Measurements from ENCODE around the gene MDH1.
"Not testable (repeated sequence)": the region's sequence is repeated elsewhere in the genome, so short reads cannot be mapped to it uniquely, and the experiment has no call there.

MDH1 gene

GRCh38 chr2:63557819-63558218 lies 30.9 kb upstream of the MDH1 start:
- not testable (repeated sequence) for H3K9ac ChIP-seq (ENCODE audit: low read depth, low read length, poor library complexity); H3K79me1 ChIP-seq (ENCODE audit: low read depth, low read length); H3K27ac ChIP-seq (replicated peaks; ENCODE audit: low read length); H2BK12ac ChIP-seq (ENCODE audit: low read length); H3K36me3 ChIP-seq (replicated peaks in 1 of 2; ENCODE audit: control insufficient read depth in 2 of 2, insufficient read depth in 2 of 2, low read length in 2 of 2); H3K23ac ChIP-seq (ENCODE audit: low read depth, low read length, poor library complexity); H2BK15ac ChIP-seq (ENCODE audit: low read length); H3K4me3 ChIP-seq (ENCODE audit: low read length in 2 of 2); H4K8ac ChIP-seq (ENCODE audit: low read depth, low read length); H2AK5ac ChIP-seq (ENCODE audit: low read depth, low read length); H2AFZ ChIP-seq (ENCODE audit: low read length); H3K27me3 ChIP-seq (ENCODE audit: control insufficient read depth in 3 of 3, insufficient read depth in 3 of 3, low read depth in 1 of 3, low read length in 3 of 3); DNase-seq (ENCODE audit: low spot score); H4K91ac ChIP-seq (ENCODE audit: low read depth, low read length, poor library complexity); H3K14ac ChIP-seq (ENCODE audit: low read length); H3K4me1 ChIP-seq (ENCODE audit: control insufficient read depth in 2 of 2, insufficient read depth in 1 of 2, low read depth in 1 of 2, low read length in 2 of 2); H2BK5ac ChIP-seq (ENCODE audit: low read length); H3K18ac ChIP-seq (ENCODE audit: low read length); H3K9me3 ChIP-seq (replicated peaks in 1 of 2; ENCODE audit: control insufficient read depth in 2 of 2, insufficient read depth in 1 of 2, low read depth in 1 of 2, low read length in 2 of 2); H3K4ac ChIP-seq (ENCODE audit: low read length); H3K4me2 ChIP-seq (ENCODE audit: insufficient read depth, low read length, poor library complexity, severe bottlenecking); H2BK120ac ChIP-seq (ENCODE audit: low read depth, low read length)

GRCh38 chr2:63558922-63559321 lies 29.8 kb upstream of the MDH1 start:
- H3K79me1 ChIP-seq (ENCODE audit: low read depth, low read length); H3K27me3 ChIP-seq (ENCODE audit: control insufficient read depth in 3 of 3, insufficient read depth in 3 of 3, low read depth in 1 of 3, low read length in 3 of 3); H3K27ac ChIP-seq (replicated peaks; ENCODE audit: low read length); DNase-seq (ENCODE audit: low spot score); H2AK5ac ChIP-seq (ENCODE audit: low read depth, low read length); H3K36me3 ChIP-seq (replicated peaks in 1 of 2; ENCODE audit: control insufficient read depth in 2 of 2, insufficient read depth in 2 of 2, low read length in 2 of 2); H2AFZ ChIP-seq (ENCODE audit: low read length); H4K91ac ChIP-seq (ENCODE audit: low read depth, low read length, poor library complexity); H2BK15ac ChIP-seq (ENCODE audit: low read length); H2BK120ac ChIP-seq (ENCODE audit: low read depth, low read length); H3K4me1 ChIP-seq (ENCODE audit: control insufficient read depth in 2 of 2, insufficient read depth in 1 of 2, low read depth in 1 of 2, low read length in 2 of 2); H3K4me2 ChIP-seq (ENCODE audit: insufficient read depth, low read length, poor library complexity, severe bottlenecking); H3K14ac ChIP-seq (ENCODE audit: low read length); H3K4me3 ChIP-seq (ENCODE audit: low read length in 2 of 2); H2BK5ac ChIP-seq (ENCODE audit: low read length); H2BK12ac ChIP-seq (ENCODE audit: low read length); H3K23ac ChIP-seq (ENCODE audit: low read depth, low read length, poor library complexity); H3K9ac ChIP-seq (ENCODE audit: low read depth, low read length, poor library complexity); H3K9me3 ChIP-seq (replicated peaks in 1 of 2; ENCODE audit: control insufficient read depth in 2 of 2, insufficient read depth in 1 of 2, low read depth in 1 of 2, low read length in 2 of 2); H3K4ac ChIP-seq (ENCODE audit: low read length); H4K8ac ChIP-seq (ENCODE audit: low read depth, low read length); H3K18ac ChIP-seq (ENCODE audit: low read length): not testable (repeated sequence)
- WGBS, 2 donors (ENCODE audit: extremely low coverage in 2 of 2, insufficient read length in 2 of 2, insufficient replicate concordance in 1 of 2), result no CpG with 5 or more reads among the region's 3 CpGs

GRCh38 chr2:63562751-63563150 lies 26.0 kb upstream of the MDH1 start:
- Histone ChIP-seq H2BK15ac (ENCODE audit: low read length) (no peak overlapping the region), H2BK12ac (ENCODE audit: low read length) (no peak overlapping the region), H3K18ac (ENCODE audit: low read length) (no peak overlapping the region), H3K14ac (ENCODE audit: low read length) (no peak overlapping the region), H3K79me1 (ENCODE audit: low read depth, low read length) (no peaks in the 10 kb centered on the region), H3K36me3 (replicated peaks in 1 of 2; ENCODE audit: control insufficient read depth in 2 of 2, insufficient read depth in 2 of 2, low read length in 2 of 2) (no peaks in the 10 kb centered on the region), H3K27ac (replicated peaks; ENCODE audit: low read length) (no peak overlapping the region), H3K9me3 (replicated peaks in 1 of 2; ENCODE audit: control insufficient read depth in 2 of 2, insufficient read depth in 1 of 2, low read depth in 1 of 2, low read length in 2 of 2) (peaks cover 0 to 7% of the 10 kb centered on the region in 2 donors), H3K23ac (ENCODE audit: low read depth, low read length, poor library complexity) (no peak overlapping the region), H3K4me1 (ENCODE audit: control insufficient read depth in 2 of 2, insufficient read depth in 1 of 2, low read depth in 1 of 2, low read length in 2 of 2) (no peaks in the 10 kb centered on the region), H3K4me2 (ENCODE audit: insufficient read depth, low read length, poor library complexity, severe bottlenecking) (no peak overlapping the region), H2AFZ (ENCODE audit: low read length) (no peak overlapping the region), H4K91ac (ENCODE audit: low read depth, low read length, poor library complexity) (no peak overlapping the region), H4K8ac (ENCODE audit: low read depth, low read length) (no peak overlapping the region), H2BK5ac (ENCODE audit: low read length) (no peak overlapping the region), H2AK5ac (ENCODE audit: low read depth, low read length) (no peak overlapping the region), H3K4ac (ENCODE audit: low read length) (no peak overlapping the region), H3K9ac (ENCODE audit: low read depth, low read length, poor library complexity) (no peak overlapping the region), H3K27me3 (ENCODE audit: control insufficient read depth in 3 of 3, insufficient read depth in 3 of 3, low read depth in 1 of 3, low read length in 3 of 3) (no peaks in the 10 kb centered on the region), H3K4me3 (ENCODE audit: low read length in 2 of 2) (no peak overlapping the region), H2BK120ac (ENCODE audit: low read depth, low read length) (no peak overlapping the region)
- no peak for DNase-seq (ENCODE audit: low spot score)

- no peak overlapping the region for H2BK12ac ChIP-seq (ENCODE audit: low read length)
- DNase-seq (ENCODE audit: low spot score), result no peak
Measured at GRCh38 chr2:63569740-63570139, 19.0 kb upstream of the MDH1 start.

More at GRCh38 chr2:63569740-63570139, 19.0 kb upstream of the MDH1 start:
- Histone ChIP-seq H3K27ac (replicated peaks; ENCODE audit: low read length) (no peak overlapping the region), H3K18ac (ENCODE audit: low read length) (no peak overlapping the region), H3K14ac (ENCODE audit: low read length) (no peak overlapping the region), H2BK120ac (ENCODE audit: low read depth, low read length) (no peak overlapping the region), H2BK5ac (ENCODE audit: low read length) (no peak overlapping the region), H3K36me3 (replicated peaks in 1 of 2; ENCODE audit: control insufficient read depth in 2 of 2, insufficient read depth in 2 of 2, low read length in 2 of 2) (no peaks in the 10 kb centered on the region), H3K4me2 (ENCODE audit: insufficient read depth, low read length, poor library complexity, severe bottlenecking) (no peak overlapping the region), H2AK5ac (ENCODE audit: low read depth, low read length) (no peak overlapping the region), H3K23ac (ENCODE audit: low read depth, low read length, poor library complexity) (no peak overlapping the region), H3K4me1 (ENCODE audit: control insufficient read depth in 2 of 2, insufficient read depth in 1 of 2, low read depth in 1 of 2, low read length in 2 of 2) (no peaks in the 10 kb centered on the region), H4K91ac (ENCODE audit: low read depth, low read length, poor library complexity) (no peak overlapping the region), H3K4ac (ENCODE audit: low read length) (no peak overlapping the region), H4K8ac (ENCODE audit: low read depth, low read length) (no peak overlapping the region), H3K9ac (ENCODE audit: low read depth, low read length, poor library complexity) (no peak overlapping the region), H2BK15ac (ENCODE audit: low read length) (no peak overlapping the region), H3K9me3 (replicated peaks in 1 of 2; ENCODE audit: control insufficient read depth in 2 of 2, insufficient read depth in 1 of 2, low read depth in 1 of 2, low read length in 2 of 2) (peaks cover 0 to 3% of the 10 kb centered on the region in 2 donors), H2AFZ (ENCODE audit: low read length) (no peak overlapping the region), H3K27me3 (ENCODE audit: control insufficient read depth in 3 of 3, insufficient read depth in 3 of 3, low read depth in 1 of 3, low read length in 3 of 3) (no peaks in the 10 kb centered on the region), H3K79me1 (ENCODE audit: low read depth, low read length) (no peaks in the 10 kb centered on the region), H3K4me3 (ENCODE audit: low read length in 2 of 2) (no peak overlapping the region)

Data from neuronal stem cell (in vitro differentiated cells).